ENCODE data around the gene MCC. TPM values are rescaled to one million over a fixed set of nuclear protein-coding genes. Genes with fewer than 3 reads are reported as not detected.

The MCC gene
- total RNA-seq, 4 donors from 2014 or later = 17.1 to 90.7 (median 40.1) TPM

- Histone ChIP-seq H3K27ac (no peak overlapping the region), H3K27me3 (no peaks in the 10 kb centered on the region), H3K9me3 (no peaks in the 10 kb centered on the region), H3K4me3 (no peak overlapping the region), H3K4me1 (no peaks in the 10 kb centered on the region), H3K36me3 (no peaks in the 10 kb centered on the region)
- no peak for TF ChIP-seq CTCF (IDR thresholded peaks at IDR 0.05)
- TF ChIP-seq POLR2A (IDR thresholded peaks at IDR 0.05) = no peak
- no peak for DNase-seq
- intact Hi-C loops (cut with DNase I; ENCODE audit: low total_unique reads) = no loop called here
These were observed 373.2 kb downstream of the MCC start for GRCh38 chr5:113115061-113115460.

- Histone ChIP-seq H3K9me3 (no peaks in the 10 kb centered on the region), H3K36me3 (no peaks in the 10 kb centered on the region), H3K27me3 (no peaks in the 10 kb centered on the region), H3K4me1 (no peaks in the 10 kb centered on the region), H3K27ac (no peak overlapping the region), H3K4me3 (no peak overlapping the region)
- TF ChIP-seq POLR2A (IDR thresholded peaks at IDR 0.05) (no peak), CTCF (IDR thresholded peaks at IDR 0.05) (no peak)
- intact Hi-C loops (cut with DNase I; ENCODE audit: low total_unique reads) = no loop called here
- DNase-seq = no peak
These were observed 373.7 kb downstream of the MCC start for GRCh38 chr5:113114559-113114958.

- TF ChIP-seq POLR2A (IDR thresholded peaks at IDR 0.05) (no peak), CTCF (IDR thresholded peaks at IDR 0.05) (no peak)
- H3K4me3 ChIP-seq = no peak overlapping the region
- H3K9me3 ChIP-seq = no peaks in the 10 kb centered on the region
- no peaks in the 10 kb centered on the region for H3K36me3 ChIP-seq
- no peaks in the 10 kb centered on the region for H3K27me3 ChIP-seq
- intact Hi-C loops (cut with DNase I; ENCODE audit: low total_unique reads) = no loop called here
- DNase-seq = no peak
- H3K4me1 ChIP-seq = no peaks in the 10 kb centered on the region
- H3K27ac ChIP-seq = no peak overlapping the region
These were observed 375.8 kb downstream of the MCC start for GRCh38 chr5:113112435-113112834.

- H3K27ac ChIP-seq = no peak overlapping the region
- H3K4me3 ChIP-seq = no peak overlapping the region
- H3K9me3 ChIP-seq = no peaks in the 10 kb centered on the region
- H3K36me3 ChIP-seq = no peaks in the 10 kb centered on the region
- H3K27me3 ChIP-seq = no peaks in the 10 kb centered on the region
- H3K4me1 ChIP-seq = no peaks in the 10 kb centered on the region
- intact Hi-C loops (cut with DNase I; ENCODE audit: low total_unique reads) = no loop called here
- TF ChIP-seq CTCF (IDR thresholded peaks at IDR 0.05) = no peak
- TF ChIP-seq POLR2A (IDR thresholded peaks at IDR 0.05) = no peak
- no peak for DNase-seq
These were observed 378.1 kb downstream of the MCC start for GRCh38 chr5:113110117-113110516.

GRCh38 chr5:113109344-113109743, 378.9 kb downstream of the MCC start:
- Histone ChIP-seq H3K36me3 (no peaks in the 10 kb centered on the region), H3K4me1 (no peaks in the 10 kb centered on the region)

More at GRCh38 chr5:113109344-113109743, 378.9 kb downstream of the MCC start:
- Histone ChIP-seq H3K27me3 (no peaks in the 10 kb centered on the region), H3K4me3 (no peak overlapping the region), H3K27ac (no peak overlapping the region), H3K9me3 (no peaks in the 10 kb centered on the region)
- no peak for DNase-seq
- intact Hi-C loops (cut with DNase I; ENCODE audit: low total_unique reads) = no loop called here
- TF ChIP-seq CTCF (IDR thresholded peaks at IDR 0.05) = no peak
- no peak for TF ChIP-seq POLR2A (IDR thresholded peaks at IDR 0.05)

All from uterus (tissue), 4 donors.